ENCODE results near the gene FGF18. TPM values are rescaled to one million over a fixed set of nuclear protein-coding genes. Genes with fewer than 3 reads are reported as not detected.
"Not testable (repeated sequence)": the region's sequence is repeated elsewhere in the genome, so short reads cannot be mapped to it uniquely, and the experiment has no call there.

FGF18 gene
- total and polyA plus RNA-seq, 3 experiments from 2014 or later = 0.18 to 0.22 TPM; not detected in 1

DNA sequence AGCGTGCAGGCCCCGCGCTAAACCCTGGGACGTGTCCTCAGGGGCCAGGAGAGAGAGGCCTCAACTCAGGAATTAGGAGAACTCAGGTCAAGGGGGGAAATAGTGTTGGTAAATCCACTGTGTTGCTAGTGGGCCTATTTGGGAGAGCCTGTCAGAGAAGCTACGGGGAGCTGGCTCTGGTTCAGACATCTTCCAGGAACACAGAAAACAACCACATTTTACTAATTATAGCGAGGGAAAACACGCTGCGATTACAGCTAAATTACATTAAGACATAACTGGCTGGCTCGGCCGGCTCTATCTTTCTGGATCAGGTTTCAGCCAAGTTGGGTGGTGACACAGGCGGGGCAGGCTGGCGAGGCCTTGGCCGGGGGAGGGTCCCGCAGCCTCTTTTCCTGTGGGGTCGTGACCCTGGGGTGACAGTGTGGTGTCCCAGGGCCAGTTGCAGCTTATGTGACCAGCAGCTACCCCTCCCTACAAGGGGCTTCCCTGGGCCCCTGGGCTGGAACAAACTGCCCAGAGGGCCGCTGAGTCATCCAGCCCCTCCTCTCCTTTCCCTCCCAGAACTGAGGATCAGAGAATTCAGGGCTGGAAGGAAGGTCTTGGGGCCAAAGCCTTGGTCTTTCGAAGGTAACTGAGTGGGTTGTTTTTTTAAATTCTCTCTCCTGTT lies 75.1 kb downstream of the FGF18 start:
- ChIA-PET POLR2A (no interaction called here), CTCF (no interaction called here)
- peak overlapping the region in 1 of 8 donors; percentile 32 for H3K27ac Mint-ChIP-seq
- no peak overlapping the region for H3K4me3 ChIP-seq (ENCODE audit: low read length)
- no peaks in the 10 kb centered on the region for H3K36me3 ChIP-seq (ENCODE audit: insufficient read depth, low read length)
- no peaks in the 10 kb centered on the region for H3K36me3 Mint-ChIP-seq
- H3K27me3 ChIP-seq (ENCODE audit: insufficient read depth, low read length, poor library complexity, severe bottlenecking) = no peaks in the 10 kb centered on the region
- DNase-seq = no peak
- peaks cover 3 to 12% of the 10 kb centered on the region in 2 donors for H3K27me3 Mint-ChIP-seq
- no peak overlapping the region for H3K27ac ChIP-seq (ENCODE audit: low read depth, low read length)
- no peaks in the 10 kb centered on the region for H3K4me1 Mint-ChIP-seq
- no peaks in the 10 kb centered on the region for H3K9me3 ChIP-seq (ENCODE audit: low read length)
- no peak overlapping the region for H3K4me3 Mint-ChIP-seq
- no peaks in the 10 kb centered on the region for H3K4me1 ChIP-seq (ENCODE audit: insufficient read depth, low read length)
- H3K9me3 Mint-ChIP-seq = no peaks in the 10 kb centered on the region

DNA sequence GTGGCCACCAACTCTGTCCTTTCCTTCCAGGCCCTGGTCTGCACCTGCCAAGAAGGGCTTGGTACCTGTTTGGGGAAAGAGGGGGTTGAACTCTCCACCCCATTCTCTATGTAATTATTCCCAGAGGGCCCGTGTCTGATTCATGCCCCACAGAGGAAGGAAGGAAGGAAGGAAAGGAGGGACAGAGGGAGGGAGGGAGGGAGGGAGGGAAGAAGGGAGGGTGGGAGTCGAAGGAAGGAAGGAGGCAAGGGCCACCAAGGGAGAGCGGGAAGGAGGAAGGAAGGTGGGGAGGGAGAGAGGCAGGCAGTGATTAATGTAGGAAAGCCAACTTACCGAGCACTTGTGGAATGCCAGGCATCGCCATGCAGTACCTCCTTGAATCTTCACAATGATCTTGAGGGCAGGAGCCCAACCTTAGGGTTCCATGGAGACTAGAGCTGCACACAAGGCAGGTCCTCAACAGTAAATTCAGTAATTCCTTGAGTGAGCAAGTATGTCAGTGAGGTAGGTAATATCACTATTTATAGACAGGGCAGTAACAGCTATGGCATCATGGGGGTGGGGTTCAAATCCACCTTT lies 75.8 kb downstream of the FGF18 start:
- no peak overlapping the region for H3K27ac ChIP-seq (ENCODE audit: low read depth, low read length)
- CTCF ChIA-PET = no interaction called here
- H3K4me1 ChIP-seq (ENCODE audit: insufficient read depth, low read length) = no peaks in the 10 kb centered on the region
- no peaks in the 10 kb centered on the region for H3K27me3 ChIP-seq (ENCODE audit: insufficient read depth, low read length, poor library complexity, severe bottlenecking)
- Mint-ChIP-seq H3K9me3 (no peaks in the 10 kb centered on the region), H3K27ac (no peak overlapping the region), H3K36me3 (no peaks in the 10 kb centered on the region), H3K4me1 (no peaks in the 10 kb centered on the region), H3K27me3 (peaks cover 3 to 14% of the 10 kb centered on the region in 2 donors), H3K4me3 (no peak overlapping the region)
- no peaks in the 10 kb centered on the region for H3K9me3 ChIP-seq (ENCODE audit: low read length)
- DNase-seq = no peak
- H3K4me3 ChIP-seq (ENCODE audit: low read length) = no peak overlapping the region
- POLR2A ChIA-PET = no interaction called here
- no peaks in the 10 kb centered on the region for H3K36me3 ChIP-seq (ENCODE audit: insufficient read depth, low read length)

DNA sequence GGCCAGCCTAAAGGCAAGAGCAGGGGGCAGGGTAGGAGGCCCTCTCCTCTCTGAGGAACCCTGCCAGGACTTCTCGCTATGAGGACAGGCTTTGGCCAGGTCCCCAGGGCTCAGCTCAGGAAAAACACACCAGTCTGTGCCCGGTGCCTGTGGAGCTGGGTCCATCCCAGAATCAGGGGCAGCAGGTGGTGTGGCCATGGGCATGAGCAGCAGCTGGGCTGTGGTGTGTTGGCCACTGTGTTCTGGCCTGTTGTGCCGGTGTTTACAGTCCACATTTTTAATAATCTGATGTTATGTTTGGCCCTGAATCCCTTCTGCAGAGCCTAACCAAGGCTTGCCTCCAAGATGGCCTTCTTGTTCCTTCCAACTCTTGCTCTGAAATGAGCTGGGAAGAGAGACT lies 77.0 kb downstream of the FGF18 start:
- Histone ChIP-seq H3K4me3 (ENCODE audit: low read length) (no peak overlapping the region), H3K4me1 (ENCODE audit: insufficient read depth, low read length) (no peaks in the 10 kb centered on the region), H3K27me3 (ENCODE audit: insufficient read depth, low read length, poor library complexity, severe bottlenecking) (no peaks in the 10 kb centered on the region), H3K36me3 (ENCODE audit: insufficient read depth, low read length) (no peaks in the 10 kb centered on the region), H3K27ac (ENCODE audit: low read depth, low read length) (no peak overlapping the region), H3K9me3 (ENCODE audit: low read length) (no peaks in the 10 kb centered on the region)
- Mint-ChIP-seq H3K4me3 (peak overlapping the region in 1 of 7 donors; percentile 19), H3K27ac (no peak overlapping the region), H3K27me3 (peaks cover 5 to 14% of the 10 kb centered on the region in 2 donors), H3K9me3 (no peaks in the 10 kb centered on the region), H3K4me1 (no peaks in the 10 kb centered on the region), H3K36me3 (no peaks in the 10 kb centered on the region)
- ChIA-PET CTCF (no interaction called here), POLR2A (no interaction called here)
- DNase-seq = no peak

DNA sequence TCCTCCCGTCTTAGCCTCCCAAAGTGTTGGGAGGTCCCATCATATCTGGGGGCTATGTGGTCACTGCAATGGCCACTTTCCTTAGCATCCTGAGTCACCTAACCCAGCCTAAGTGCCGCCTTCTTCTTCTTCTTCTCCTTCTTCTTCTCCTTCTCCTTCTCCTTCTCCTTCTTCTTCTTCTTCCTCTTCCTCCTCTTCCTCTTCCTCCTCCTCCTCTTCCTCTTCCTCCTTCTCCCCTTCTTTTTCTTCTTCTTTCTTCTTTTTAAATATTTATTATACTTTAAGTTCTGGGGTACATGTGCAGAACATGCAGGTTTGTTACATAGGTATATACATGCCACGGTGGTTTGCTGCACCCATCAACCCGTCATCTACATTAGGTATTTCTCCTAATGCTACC lies 78.0 kb downstream of the FGF18 start:
- POLR2A ChIA-PET; H3K9me3 Mint-ChIP-seq; H3K27me3 ChIP-seq (ENCODE audit: insufficient read depth, low read length, poor library complexity, severe bottlenecking); H3K4me3 Mint-ChIP-seq; CTCF ChIA-PET; H3K9me3 ChIP-seq (ENCODE audit: low read length); H3K36me3 Mint-ChIP-seq; H3K27ac Mint-ChIP-seq; H3K4me1 ChIP-seq (ENCODE audit: insufficient read depth, low read length); H3K36me3 ChIP-seq (ENCODE audit: insufficient read depth, low read length); DNase-seq; H3K4me3 ChIP-seq (ENCODE audit: low read length); H3K27ac ChIP-seq (ENCODE audit: low read depth, low read length); H3K4me1 Mint-ChIP-seq: not testable (repeated sequence)
- peaks cover 5 to 14% of the 10 kb centered on the region in 2 donors for H3K27me3 Mint-ChIP-seq

DNA sequence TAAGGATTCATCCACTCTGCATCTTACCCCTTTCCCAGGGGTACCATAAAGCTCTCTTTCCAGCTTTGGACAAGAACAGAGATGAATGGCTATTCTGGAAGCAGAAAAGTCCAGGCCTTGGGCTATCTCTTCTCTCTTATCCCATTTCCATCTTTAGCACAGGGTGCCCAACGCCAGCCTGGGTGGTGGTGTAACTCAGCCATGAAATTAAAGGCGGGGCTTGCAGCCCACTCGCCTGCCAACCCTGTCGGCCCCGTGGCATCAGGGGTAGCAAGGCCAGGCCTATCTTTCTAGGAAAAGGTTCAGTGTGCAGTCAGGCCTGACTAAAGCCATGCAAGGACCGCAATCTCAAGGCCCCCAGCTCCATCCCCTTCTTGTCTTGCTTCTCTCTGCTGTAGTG lies 78.7 kb downstream of the FGF18 start:
- Mint-ChIP-seq H3K27ac (no peak overlapping the region), H3K9me3 (no peaks in the 10 kb centered on the region), H3K27me3 (peaks cover 5 to 14% of the 10 kb centered on the region in 2 donors), H3K4me1 (no peaks in the 10 kb centered on the region), H3K36me3 (no peaks in the 10 kb centered on the region), H3K4me3 (no peak overlapping the region)
- Histone ChIP-seq H3K4me1 (ENCODE audit: insufficient read depth, low read length) (no peaks in the 10 kb centered on the region), H3K4me3 (ENCODE audit: low read length) (no peak overlapping the region), H3K9me3 (ENCODE audit: low read length) (no peaks in the 10 kb centered on the region), H3K27ac (ENCODE audit: low read depth, low read length) (no peak overlapping the region), H3K36me3 (ENCODE audit: insufficient read depth, low read length) (no peaks in the 10 kb centered on the region), H3K27me3 (ENCODE audit: insufficient read depth, low read length, poor library complexity, severe bottlenecking) (no peaks in the 10 kb centered on the region)
- no peak for DNase-seq
- CTCF ChIA-PET = interaction anchor here (1.4 kb wide), 1 partner anchor 11 kb away, joined by 3 read pairs; no protein-coding TSS in a partner anchor
- POLR2A ChIA-PET = no interaction called here

DNA sequence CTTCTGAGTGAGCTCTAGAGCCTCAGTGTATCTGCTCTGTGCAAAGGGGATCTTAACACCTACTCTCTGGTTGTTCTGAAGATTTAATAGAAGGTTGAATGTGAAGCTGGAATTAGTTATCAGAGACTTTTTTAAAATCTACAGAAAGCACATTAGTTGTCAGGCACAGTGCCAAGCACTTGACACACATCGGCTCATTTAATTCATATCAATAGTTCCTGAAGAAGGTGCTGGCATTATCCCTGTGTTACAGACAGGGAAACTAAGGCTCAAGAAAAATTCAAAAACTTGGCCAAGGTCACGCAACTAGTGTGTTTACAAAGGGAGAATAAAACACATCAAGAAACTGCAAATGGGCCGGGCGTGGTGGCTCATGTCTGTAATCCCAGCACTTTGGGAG lies 80.2 kb downstream of the FGF18 start:
- H3K36me3 ChIP-seq (ENCODE audit: insufficient read depth, low read length) = no peaks in the 10 kb centered on the region
- ChIA-PET POLR2A (no interaction called here), CTCF (no interaction called here)
- DNase-seq = no peak
- Mint-ChIP-seq H3K4me3 (no peak overlapping the region), H3K36me3 (no peaks in the 10 kb centered on the region), H3K4me1 (no peaks in the 10 kb centered on the region), H3K9me3 (no peaks in the 10 kb centered on the region), H3K27ac (no peak overlapping the region), H3K27me3 (peaks cover 3 to 10% of the 10 kb centered on the region in 2 donors)
- H3K9me3 ChIP-seq (ENCODE audit: low read length) = no peaks in the 10 kb centered on the region
- no peak overlapping the region for H3K27ac ChIP-seq (ENCODE audit: low read depth, low read length)
- no peaks in the 10 kb centered on the region for H3K27me3 ChIP-seq (ENCODE audit: insufficient read depth, low read length, poor library complexity, severe bottlenecking)
- H3K4me3 ChIP-seq (ENCODE audit: low read length) = no peak overlapping the region
- no peaks in the 10 kb centered on the region for H3K4me1 ChIP-seq (ENCODE audit: insufficient read depth, low read length)

DNA sequence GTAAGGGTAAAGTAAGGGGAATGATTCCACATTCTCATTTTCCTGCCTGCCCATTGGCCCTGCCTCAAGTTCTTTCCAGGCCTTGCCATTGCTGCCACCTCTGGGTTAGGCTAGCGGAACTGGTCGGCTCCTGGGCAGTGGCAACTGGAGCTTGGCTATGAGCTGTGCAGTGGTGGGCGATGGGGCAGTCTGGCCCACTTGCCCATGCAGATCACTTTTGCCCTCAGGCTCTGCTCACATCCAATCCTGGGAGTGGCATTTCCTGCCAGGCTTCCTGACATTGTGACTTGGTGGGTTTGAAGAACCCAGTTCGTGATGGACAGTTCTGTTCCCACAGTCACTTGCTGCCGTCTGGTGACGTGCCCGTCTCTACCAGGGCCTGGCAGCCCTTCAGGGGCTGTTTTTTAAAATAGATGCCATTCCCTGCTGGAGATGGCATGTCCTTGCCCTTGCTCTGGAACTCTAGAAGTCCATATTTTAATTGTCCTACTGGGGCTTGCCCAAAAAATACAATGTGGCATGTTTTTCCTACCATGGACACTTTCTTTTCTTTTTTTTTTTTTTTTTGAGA lies 86.1 kb downstream of the FGF18 start:
- POLR2A ChIA-PET = no interaction called here
- Mint-ChIP-seq H3K4me3 (no peak overlapping the region), H3K36me3 (no peaks in the 10 kb centered on the region), H3K27me3 (peaks cover 4 to 8% of the 10 kb centered on the region in 2 donors), H3K27ac (no peak overlapping the region), H3K9me3 (no peaks in the 10 kb centered on the region), H3K4me1 (no peaks in the 10 kb centered on the region)
- Histone ChIP-seq H3K9me3 (ENCODE audit: low read length) (no peaks in the 10 kb centered on the region), H3K27me3 (ENCODE audit: insufficient read depth, low read length, poor library complexity, severe bottlenecking) (no peaks in the 10 kb centered on the region), H3K4me3 (ENCODE audit: low read length) (no peak overlapping the region), H3K27ac (ENCODE audit: low read depth, low read length) (no peak overlapping the region), H3K4me1 (ENCODE audit: insufficient read depth, low read length) (no peaks in the 10 kb centered on the region), H3K36me3 (ENCODE audit: insufficient read depth, low read length) (no peaks in the 10 kb centered on the region)
- no peak for DNase-seq
- CTCF ChIA-PET = no interaction called here

DNA sequence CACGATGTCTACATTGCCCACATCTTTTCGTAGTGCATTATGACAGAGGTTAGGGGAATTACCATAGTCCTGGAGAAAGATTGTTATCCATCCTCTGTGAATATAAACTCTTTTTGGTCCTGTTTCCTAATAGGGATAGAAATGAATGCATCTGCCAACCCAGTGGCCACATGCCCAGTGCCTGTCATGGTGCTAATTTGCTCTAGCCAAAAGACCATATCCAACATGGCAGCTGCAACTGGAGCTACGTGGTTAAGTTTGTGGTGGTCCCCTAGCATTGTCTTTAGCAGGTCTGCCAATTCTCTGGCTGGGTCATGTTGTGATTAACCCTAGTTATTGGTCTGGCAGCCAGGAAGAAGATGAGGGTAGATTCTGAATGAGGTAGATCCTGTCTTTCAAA lies 87.5 kb downstream of the FGF18 start:
- H3K4me3 ChIP-seq (ENCODE audit: low read length) = no peak overlapping the region
- H3K9me3 ChIP-seq (ENCODE audit: low read length) = no peaks in the 10 kb centered on the region
- no peaks in the 10 kb centered on the region for H3K4me1 ChIP-seq (ENCODE audit: insufficient read depth, low read length)
- H3K27ac Mint-ChIP-seq = no peak overlapping the region
- no peak for DNase-seq
- ChIA-PET POLR2A (no interaction called here), CTCF (no interaction called here)
- no peaks in the 10 kb centered on the region for H3K4me1 Mint-ChIP-seq
- no peak overlapping the region for H3K4me3 Mint-ChIP-seq
- H3K27me3 ChIP-seq (ENCODE audit: insufficient read depth, low read length, poor library complexity, severe bottlenecking) = no peaks in the 10 kb centered on the region
- H3K27me3 Mint-ChIP-seq = peaks cover 3 to 13% of the 10 kb centered on the region in 2 donors
- H3K36me3 ChIP-seq (ENCODE audit: insufficient read depth, low read length) = no peaks in the 10 kb centered on the region
- H3K9me3 Mint-ChIP-seq = no peaks in the 10 kb centered on the region
- H3K27ac ChIP-seq (ENCODE audit: low read depth, low read length) = no peak overlapping the region
- H3K36me3 Mint-ChIP-seq = no peaks in the 10 kb centered on the region

Measured in CD8-positive, alpha-beta memory T cell (primary cell).